A673 (cell line): ENCODE data around the gene M6PR. TPM values are rescaled to one million over a fixed set of nuclear protein-coding genes. Genes with fewer than 3 reads are reported as not detected.

Experiments used
- BruUV-seq: library from RNA; stranded (reverse); fragments of 400-500 nt; replicated peaks from 2 replicates; lab custom pipeline; 2021; lab: Mats Ljungman, UMichigan
- CTCF ChIA-PET: fragments of 300-600 bp; sonication (Branson Sonifier 250); formaldehyde crosslinking; loops from one replicate; lab custom pipeline; 2022; ENCODE audit warnings: antibody characterized with exemption; lab: Charles Lee
- POLR2A ChIA-PET: fragments of 300-600 bp; sonication (Branson Sonifier 250); formaldehyde crosslinking; loops from one replicate; lab custom pipeline; 2022; ENCODE audit warnings: antibody characterized with exemption; ENCODE audit not compliant: low non-redundant PET; lab: Charles Lee
- DNase-seq: peaks from one replicate; pipeline ENCODE4 v3.0.0-alpha.2; 2015; ENCODE audit warnings: low spot score
- H3K27ac ChIP-seq: fragments of 200-600 bp; sonication (generic); 2 replicates; pipeline ENCODE4 v1.5.1; 2016; ENCODE audit warnings: mixed run types, low read depth, mild to moderate bottlenecking, mixed read lengths, antibody characterized with exemption, low read length; ENCODE audit not compliant: poor library complexity, severe bottlenecking
- H3K27me3 ChIP-seq: fragments of 200-600 bp; sonication (generic); replicated peaks from 2 replicates; pipeline ENCODE4 v1.6.1; 2017; ENCODE audit warnings: mixed run types, low read depth, mild to moderate bottlenecking, mixed read lengths, antibody characterized with exemption, low read length; ENCODE audit not compliant: insufficient read depth, poor library complexity
- H3K36me3 ChIP-seq: fragments of 200-600 bp; sonication (generic); 2 replicates; pipeline ENCODE4 v1.6.1; 2016; ENCODE audit warnings: mixed run types, mild to moderate bottlenecking, mixed read lengths, antibody characterized with exemption, low read length; ENCODE audit not compliant: insufficient read depth, poor library complexity, severe bottlenecking
- H3K4me1 ChIP-seq: fragments of 200-600 bp; sonication (generic); 2 replicates; pipeline ENCODE4 v1.6.1; 2017; ENCODE audit warnings: mixed run types, mild to moderate bottlenecking, mixed read lengths, antibody characterized with exemption, low read length; ENCODE audit not compliant: insufficient read depth, poor library complexity, severe bottlenecking
- H3K4me3 ChIP-seq: fragments of 200-600 bp; sonication (generic); 2 replicates; pipeline ENCODE4 v1.5.1; 2016; ENCODE audit warnings: low read depth, mixed run types, mild to moderate bottlenecking, mixed read lengths, low read length; ENCODE audit not compliant: poor library complexity, severe bottlenecking
- H3K9me3 ChIP-seq: fragments of 200-600 bp; sonication (generic); 2 replicates; pipeline ENCODE4 v1.6.1; 2016; ENCODE audit warnings: mixed run types, low read depth, mild to moderate bottlenecking, mixed read lengths, antibody characterized with exemption, low read length; ENCODE audit not compliant: poor library complexity, severe bottlenecking
- CTCF ChIP-seq: fragments of 300-800, 200-600 bp; sonication (generic); conservative IDR thresholded peaks from 2 replicates; pipeline ENCODE4 v1.5.1; 2017; ENCODE audit warnings: low read depth, mild to moderate bottlenecking, antibody characterized with exemption, low read length, moderate library complexity, mixed read lengths
- EZH2 ChIP-seq: fragments of 200-600 bp; sonication (generic); IDR thresholded peaks from 2 replicates; pipeline ENCODE4 v1.6.1; 2017; ENCODE audit warnings: borderline replicate concordance, low read depth, mild to moderate bottlenecking, mixed read lengths, antibody characterized with exemption, low read length; ENCODE audit not compliant: poor library complexity, severe bottlenecking
- intact Hi-C: fragments of 100-400 bp; cut with micrococcal nuclease; formaldehyde crosslinking; loops from one replicate; pipeline ENCODE4 v1.10.0; 2022; ENCODE audit not compliant: unreplicated experiment
- total RNA-seq: library from RNA; stranded (reverse); gene quantifications from 2 replicates; pipeline ENCODE4 v1.2.3, GENCODE V29; 2021

The M6PR gene
- total RNA-seq, 1 experiment from 2014 or later, result 160 TPM

- no TSS peak for BruUV-seq
- Histone ChIP-seq H3K36me3 (no peaks in the 10 kb centered on the region), H3K27ac (no peak overlapping the region), H3K4me1 (no peaks in the 10 kb centered on the region), H3K9me3 (no peaks in the 10 kb centered on the region), H3K27me3 (no peaks in the 10 kb centered on the region), H3K4me3 (no peak overlapping the region)
- CTCF ChIA-PET, result no interaction called here
- intact Hi-C loops, result no loop called here
- POLR2A ChIA-PET, result no interaction called here
- no peak for DNase-seq
- TF ChIP-seq EZH2, result no peak
- TF ChIP-seq CTCF, result no peak
Observed at GRCh38 chr12:8993827-8994226, 44.4 kb upstream of the M6PR start.

DNA sequence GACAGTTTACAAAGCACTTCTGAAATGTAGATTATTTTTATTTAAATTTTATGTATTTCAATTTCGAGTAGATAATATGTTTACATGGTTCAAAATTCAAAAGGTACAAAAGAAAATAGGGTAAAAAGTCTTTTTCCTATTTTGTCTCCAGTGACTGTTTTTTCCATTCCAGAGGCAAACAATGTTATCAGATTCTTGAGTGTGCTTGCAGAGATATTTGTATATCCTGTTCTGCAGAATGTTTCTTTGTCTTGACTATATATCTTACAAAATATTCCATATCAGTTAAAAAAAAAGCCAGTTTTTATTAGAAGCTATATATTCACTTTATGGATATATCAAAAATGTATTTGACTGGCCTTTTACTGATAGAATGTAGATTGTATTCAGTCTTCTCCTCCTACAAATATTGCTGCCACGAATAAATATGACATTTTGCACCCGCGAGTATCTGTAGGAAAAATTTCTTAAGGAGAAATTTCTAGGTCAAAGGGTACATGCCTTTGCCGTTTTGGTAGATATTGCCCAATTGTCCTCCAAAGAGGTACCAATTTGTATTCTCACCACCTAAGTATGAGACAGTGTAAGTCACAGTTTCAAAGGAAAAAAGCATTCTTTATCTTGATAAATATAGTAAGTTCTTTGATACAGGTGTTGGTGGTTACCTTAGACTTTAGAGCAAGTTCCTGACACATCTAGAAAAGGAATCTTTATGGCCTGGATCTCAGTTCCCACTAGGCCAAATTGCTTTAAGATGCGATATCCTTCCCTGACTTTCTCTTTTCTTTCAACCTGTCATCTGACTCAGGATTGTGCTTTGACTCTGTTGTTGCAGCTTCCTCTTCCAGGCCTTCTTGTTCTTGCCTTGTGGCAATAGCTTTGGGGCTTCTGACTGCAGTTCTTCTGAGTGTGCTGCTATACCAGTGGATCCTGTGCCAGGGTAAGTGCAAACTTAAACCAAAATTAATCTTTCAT is 42.2 kb upstream of the M6PR start:
- DNase-seq, result no peak
- no peaks in the 10 kb centered on the region for H3K4me1 ChIP-seq
- ChIA-PET CTCF (no interaction called here), POLR2A (no interaction called here)
- no TSS peak for BruUV-seq
- no peaks in the 10 kb centered on the region for H3K9me3 ChIP-seq
- H3K27me3 ChIP-seq, result no peaks in the 10 kb centered on the region
- TF ChIP-seq EZH2, result no peak
- TF ChIP-seq CTCF, result no peak
- H3K4me3 ChIP-seq, result no peak overlapping the region
- H3K27ac ChIP-seq, result no peak overlapping the region
- no peaks in the 10 kb centered on the region for H3K36me3 ChIP-seq
- intact Hi-C loops, result no loop called here

GRCh38 chr12:8989413-8989812 is 40.0 kb upstream of the M6PR start, which contains the start of gene KLRG1:
KLRG1 (plus strand) TSS chr12:8989546; CDS start chr12:8989636, 90 bp downstream.
- Histone ChIP-seq H3K27me3 (no peaks in the 10 kb centered on the region), H3K4me1 (no peaks in the 10 kb centered on the region), H3K9me3 (no peaks in the 10 kb centered on the region), H3K36me3 (no peaks in the 10 kb centered on the region), H3K27ac (no peak within 1 kb of the TSS), H3K4me3 (no peak within 1 kb of the TSS)
- ChIA-PET POLR2A (no interaction called here), CTCF (no interaction called here)
- TF ChIP-seq EZH2 (no peak), CTCF (no peak)
- intact Hi-C loops, result no loop called here
- no peak for DNase-seq
- BruUV-seq, result no TSS peak
